GM23338 (cell line): ENCODE measurements around the gene COP1. TPM values are rescaled to one million over a fixed set of nuclear protein-coding genes. Genes with fewer than 3 reads are reported as not detected.

ENCODE experiments used
- ATAC-seq: fragments of 200-7000 bp; cut with Tn5 transposase; 3 replicates; pipeline ENCODE4 v1.9.1; 2020
- DNase-seq: peaks from one replicate; pipeline ENCODE4 v3.0.0-alpha.2; 2015; ENCODE audit warnings: low spot score
- H2AFZ ChIP-seq: fragments of 200-600 bp; sonication (generic); 2 replicates; pipeline ENCODE4 v1.8.0; 2016; ENCODE audit warnings: antibody characterized with exemption, mild to moderate bottlenecking, moderate library complexity
- H3F3A ChIP-seq: fragments of 200-600 bp; sonication (generic); replicated peaks from 2 replicates; pipeline ENCODE4 v1.8.0; 2017; ENCODE audit warnings: antibody characterized with exemption, mixed run types, low read depth
- H3K27ac ChIP-seq: fragments of 200-600 bp; sonication (generic); 2 replicates; pipeline ENCODE4 v1.6.1; 2016; ENCODE audit warnings: low read depth
- H3K27me3 ChIP-seq: fragments of 200-600 bp; sonication (generic); 2 replicates; pipeline ENCODE4 v1.8.0; 2016; ENCODE audit warnings: mild to moderate bottlenecking, mixed run types, moderate library complexity; ENCODE audit not compliant: insufficient read depth
- H3K36me3 ChIP-seq: fragments of 200-600 bp; sonication (generic); 2 replicates; pipeline ENCODE4 v1.8.0; 2016; ENCODE audit warnings: mild to moderate bottlenecking; ENCODE audit not compliant: insufficient read depth
- H3K4me1 ChIP-seq: fragments of 200-600 bp; sonication (generic); 2 replicates; pipeline ENCODE4 v1.8.0; 2016; ENCODE audit warnings: mild to moderate bottlenecking, moderate library complexity; ENCODE audit not compliant: insufficient read depth
- H3K4me2 ChIP-seq: fragments of 200-600 bp; sonication (generic); 2 replicates; pipeline ENCODE4 v1.7.1; 2017; ENCODE audit warnings: mixed run types
- H3K4me3 ChIP-seq: fragments of 200-600 bp; sonication (generic); 2 replicates; pipeline ENCODE4 v1.6.1; 2016; ENCODE audit warnings: mixed run types
- H3K79me2 ChIP-seq: fragments of 200-600 bp; sonication (generic); replicated peaks from 2 replicates; pipeline ENCODE4 v1.8.0; 2017; ENCODE audit warnings: mild to moderate bottlenecking; ENCODE audit not compliant: insufficient read depth
- H3K9me2 ChIP-seq: fragments of 200-600 bp; sonication (generic); 2 replicates; pipeline ENCODE4 v1.8.0; 2017; ENCODE audit not compliant: insufficient read depth
- H4K20me1 ChIP-seq: fragments of 200-600 bp; sonication (generic); replicated peaks from 2 replicates; pipeline ENCODE4 v1.8.0; 2017; ENCODE audit warnings: mild to moderate bottlenecking; ENCODE audit not compliant: insufficient read depth
- H3K27ac Mint-ChIP-seq: 2 replicates; pipeline ENCODE4 v1.8.0; 2020; ENCODE audit warnings: inconsistent platforms, mild to moderate bottlenecking, moderate library complexity, mixed read lengths
- H3K27me3 Mint-ChIP-seq: 3 replicates; pipeline ENCODE4 v1.8.0; 2022; ENCODE audit warnings: low read depth, mild to moderate bottlenecking, moderate library complexity, mixed read lengths, inconsistent platforms; ENCODE audit not compliant: insufficient read depth, poor library complexity
- H3K36me3 Mint-ChIP-seq: 3 replicates; pipeline ENCODE4 v1.8.0; 2021; ENCODE audit warnings: low read depth, mild to moderate bottlenecking, inconsistent platforms, moderate library complexity, mixed read lengths
- H3K4me1 Mint-ChIP-seq: 3 replicates; pipeline ENCODE4 v1.8.0; 2020; ENCODE audit warnings: mild to moderate bottlenecking, inconsistent platforms, mixed read lengths
- H3K4me3 Mint-ChIP-seq: 3 replicates; pipeline ENCODE4 v1.8.0; 2021; ENCODE audit warnings: moderate library complexity, mild to moderate bottlenecking, inconsistent platforms, mixed read lengths
- H3K9me3 Mint-ChIP-seq: 3 replicates; pipeline ENCODE4 v1.8.0; 2020; ENCODE audit warnings: moderate library complexity, mild to moderate bottlenecking, inconsistent platforms, mixed read lengths
- CREB1 ChIP-seq: fragments of 250-450 bp; sonication (Bioruptor Pico); IDR thresholded peaks from 2 replicates; pipeline ENCODE4 v1.5.0; 2020; ENCODE audit warnings: low read depth, mild to moderate bottlenecking, moderate library complexity
- EZH2phosphoT487 ChIP-seq: fragments of 200-600 bp; sonication (generic); IDR thresholded peaks from one replicate; pipeline ENCODE4 v1.8.1; 2018; ENCODE audit warnings: antibody characterized with exemption; ENCODE audit not compliant: unreplicated experiment
- JUNB ChIP-seq: IDR thresholded peaks from one replicate; pipeline ENCODE4 v1.6.1; 2016; ENCODE audit warnings: antibody characterized with exemption; ENCODE audit not compliant: unreplicated experiment
- NANOG ChIP-seq: IDR thresholded peaks from 2 replicates; pipeline ENCODE4 v1.6.1; 2016; ENCODE audit warnings: antibody characterized with exemption, borderline replicate concordance
- POLR2AphosphoS5 ChIP-seq: IDR thresholded peaks from 2 replicates; pipeline ENCODE4 v1.6.1; 2016; ENCODE audit warnings: antibody characterized with exemption, low read depth
- REST ChIP-seq: IDR thresholded peaks from one replicate; pipeline ENCODE4 v1.6.1; 2018; ENCODE audit warnings: antibody characterized with exemption; ENCODE audit not compliant: unreplicated experiment
- ZNF114 ChIP-seq: fragments of 250-450 bp; sonication (Bioruptor Pico); IDR thresholded peaks from 2 replicates; pipeline ENCODE4 v1.5.0; 2020; ENCODE audit warnings: mild to moderate bottlenecking, moderate library complexity
- ZNF462 ChIP-seq: fragments of 250-450 bp; sonication (Bioruptor Pico); IDR thresholded peaks from 2 replicates; pipeline ENCODE4 v1.5.0; 2020; ENCODE audit warnings: mild to moderate bottlenecking, moderate library complexity
- polyA plus RNA-seq: library from polyadenylated mRNA; unstranded; fragments of >200 nt; fragmentation: Nextera tagmentation; extraction: Ambion mirVana; gene quantifications from 2 replicates; pipeline ENCODE4 v1.2.1, GENCODE V29; 2016
- total RNA-seq: library from RNA; depleted of rRNA; stranded (reverse); fragments of >200 nt; shearing (Covaris generic); gene quantifications from 2 replicates; pipeline ENCODE4 v1.2.3, GENCODE V29; 2014

COP1 gene
- total and polyA plus RNA-seq, 2 experiments from 2014 or later, result 54.0 to 54.9 TPM

GRCh38 chr1:176196728-176197127 lies 10.4 kb downstream of the COP1 start:
- no peak overlapping the region for H3K4me2 ChIP-seq
- no peak overlapping the region for H3K27ac ChIP-seq
- H2AFZ ChIP-seq, result no peak overlapping the region
- no peaks in the 10 kb centered on the region for H3K4me1 ChIP-seq
- H3K36me3 ChIP-seq, result no peaks in the 10 kb centered on the region
- Mint-ChIP-seq H3K4me1 (peaks cover 8% of the 10 kb centered on the region; the same call in 2 of the 3 replicates), H3K27ac (no peak overlapping the region), H3K36me3 (no peaks in the 10 kb centered on the region), H3K27me3 (peaks cover 7% of the 10 kb centered on the region), H3K4me3 (no peak overlapping the region), H3K9me3 (no peaks in the 10 kb centered on the region)
- ATAC-seq, result no peak
- H4K20me1 ChIP-seq, result peaks cover 32% of the 10 kb centered on the region
- no peaks in the 10 kb centered on the region for H3F3A ChIP-seq
- no peak for DNase-seq
- no peaks in the 10 kb centered on the region for H3K9me2 ChIP-seq
- peaks cover 99% of the 10 kb centered on the region for H3K79me2 ChIP-seq
- TF ChIP-seq REST (no peak), ZNF114 (CRISPR knock-in tag) (no peak), POLR2AphosphoS5 (no peak)
- H3K27me3 ChIP-seq, result no peaks in the 10 kb centered on the region
- no peak overlapping the region for H3K4me3 ChIP-seq

GRCh38 chr1:176195547-176195946 lies 11.5 kb downstream of the COP1 start:
- peaks cover 99% of the 10 kb centered on the region for H3K79me2 ChIP-seq
- ATAC-seq (no peak), DNase-seq (no peak)
- peaks cover 12% of the 10 kb centered on the region; the same call in 2 of the 3 replicates for H3K4me1 Mint-ChIP-seq
- no peaks in the 10 kb centered on the region for H3K9me3 Mint-ChIP-seq
- no peaks in the 10 kb centered on the region for H3K27me3 ChIP-seq
- H3K4me3 Mint-ChIP-seq, result no peak overlapping the region
- H3F3A ChIP-seq, result no peaks in the 10 kb centered on the region
- no peaks in the 10 kb centered on the region for H3K36me3 ChIP-seq
- no peaks in the 10 kb centered on the region for H3K36me3 Mint-ChIP-seq
- H3K27me3 Mint-ChIP-seq, result peaks cover 7% of the 10 kb centered on the region
- H3K27ac ChIP-seq, result no peak overlapping the region
- no peak overlapping the region for H3K4me2 ChIP-seq
- H3K9me2 ChIP-seq, result no peaks in the 10 kb centered on the region
- no peak overlapping the region for H2AFZ ChIP-seq
- H3K4me3 ChIP-seq, result no peak overlapping the region
- peaks cover 33% of the 10 kb centered on the region for H4K20me1 ChIP-seq
- no peak overlapping the region for H3K27ac Mint-ChIP-seq
- H3K4me1 ChIP-seq, result no peaks in the 10 kb centered on the region
- TF ChIP-seq JUNB, result no peak
- TF ChIP-seq REST, result no peak
- no peak for TF ChIP-seq ZNF462 (CRISPR knock-in tag)
- no peak for TF ChIP-seq POLR2AphosphoS5
- TF ChIP-seq EZH2phosphoT487, result no peak
- no peak for TF ChIP-seq NANOG
- no peak for TF ChIP-seq CREB1 (CRISPR knock-in tag)
- no peak for TF ChIP-seq ZNF114 (CRISPR knock-in tag)
